Endothelial cell of umbilical vein (primary cell): Measurements from ENCODE around the gene VPS37C. TPM values are rescaled to one million over a fixed set of nuclear protein-coding genes. Genes with fewer than 3 reads are reported as not detected.

Source experiments
- BruUV-seq: library from RNA; stranded (reverse); fragments of 400-500 nt; replicated peaks from 2 replicates; lab custom pipeline; 2021; lab: Mats Ljungman, UMichigan
- CTCF ChIA-PET: fragments of 300-600, 350-600 bp; sonication (Branson Sonifier 250); formaldehyde crosslinking; loops from one replicate; lab custom pipeline; 2021; ENCODE audit warnings: antibody characterized with exemption, inconsistent platforms; lab: Charles Lee
- POLR2A ChIA-PET: fragments of 300-600, 350-600 bp; sonication (Branson Sonifier 250); formaldehyde crosslinking; loops from one replicate; lab custom pipeline; 2021; ENCODE audit warnings: antibody characterized with exemption, inconsistent platforms; lab: Charles Lee
- DNase-seq: peaks from one replicate; pipeline ENCODE4 v3.0.0-alpha.2; 2011; ENCODE audit warnings: low read depth, low spot score
- FAIRE-seq: peaks from 2 replicates; lab custom pipeline; 2011; peaks lifted over from hg19 to GRCh38; lab: Jason Lieb, UNC
- H2AFZ ChIP-seq: 2 replicates; pipeline ENCODE4 v1.6.0; 2012; ENCODE audit warnings: low read depth, low read length, control low read depth, inconsistent platforms
- H3K27ac ChIP-seq: 2 replicates; pipeline ENCODE4 v1.5.1; 2011; ENCODE audit warnings: low read depth, mild to moderate bottlenecking, control low read depth, low read length, moderate library complexity; ENCODE audit not compliant: insufficient read depth
- H3K27me3 ChIP-seq, 2 experiments: 2 replicates each; pipeline versions ENCODE4 v1.6.0 to v1.6.1; 2011; ENCODE audit warnings: low read length in 2 of 2, mixed read lengths in 1 of 2; ENCODE audit not compliant: control insufficient read depth in 2 of 2, insufficient read depth in 2 of 2
- H3K36me3 ChIP-seq, 2 experiments: 2 replicates in 1 of 2; 3 replicates in 1 of 2; pipeline ENCODE4 v1.5.1; 2011; ENCODE audit warnings: low read length in 2 of 2, mild to moderate bottlenecking in 1 of 2, moderate library complexity in 1 of 2; ENCODE audit not compliant: control insufficient read depth in 2 of 2, insufficient read depth in 2 of 2; ENCODE audit errors: extremely low read depth in 1 of 2
- H3K4me1 ChIP-seq: 3 replicates; pipeline ENCODE4 v1.5.1; 2011; ENCODE audit warnings: mild to moderate bottlenecking, low read length; ENCODE audit not compliant: control insufficient read depth, insufficient read depth; ENCODE audit errors: extremely low read depth
- H3K4me2 ChIP-seq: 2 replicates; pipeline ENCODE4 v1.6.1; 2011; ENCODE audit warnings: low read length, control low read depth, mixed read lengths; ENCODE audit not compliant: insufficient read depth
- H3K4me3 ChIP-seq, 3 experiments: fragments of 200-600 bp in 1 of 3; sonication (generic), shearing (Covaris generic) in 1 of 3; replicated peaks in 1 of 3; 2 replicates each; pipeline ENCODE4 v1.5.1; 2011 to 2016; ENCODE audit warnings: control low read depth in 3 of 3, low read length in 3 of 3, mild to moderate bottlenecking in 2 of 3, inconsistent platforms in 1 of 3, low read depth in 1 of 3, moderate library complexity in 1 of 3; ENCODE audit not compliant: insufficient read depth in 1 of 3
- H3K79me2 ChIP-seq: 2 replicates; pipeline ENCODE4 v1.6.0; 2012; ENCODE audit warnings: low read length, inconsistent platforms; ENCODE audit not compliant: control insufficient read depth, insufficient read depth
- H3K9ac ChIP-seq: replicated peaks from 2 replicates; pipeline ENCODE3; 2011; ENCODE audit warnings: low read length, control low read depth; ENCODE audit not compliant: insufficient read depth; ENCODE audit errors: extremely low read depth
- H3K9me1 ChIP-seq: replicated peaks from 3 replicates; pipeline ENCODE4 v1.6.0; 2011; ENCODE audit warnings: mild to moderate bottlenecking, low read length; ENCODE audit not compliant: control insufficient read depth, insufficient read depth; ENCODE audit errors: extremely low read depth
- H3K9me3 ChIP-seq: replicated peaks from 2 replicates; pipeline ENCODE4 v1.5.1; 2012; ENCODE audit warnings: low read length, inconsistent platforms; ENCODE audit not compliant: control insufficient read depth, insufficient read depth
- H4K20me1 ChIP-seq: replicated peaks from 2 replicates; pipeline ENCODE3; 2011; ENCODE audit warnings: mild to moderate bottlenecking, low read length; ENCODE audit not compliant: control insufficient read depth, insufficient read depth; ENCODE audit errors: extremely low read depth
- CTCF ChIP-seq, 2 donors: IDR thresholded peaks; 1 replicate in 1 of 2; 2 replicates in 1 of 2; pipeline ENCODE4 v1.5.1; 2011; ENCODE audit warnings: low read length in 2 of 2, mild to moderate bottlenecking in 2 of 2, moderate library complexity in 2 of 2, control low read depth in 1 of 2, inconsistent platforms in 1 of 2, low read depth in 1 of 2; ENCODE audit not compliant: insufficient read depth in 1 of 2; ENCODE audit errors: extremely low read depth in 1 of 2
- EZH2 ChIP-seq: IDR thresholded peaks from 2 replicates; pipeline ENCODE4 v1.6.1; 2012; ENCODE audit warnings: borderline replicate concordance, low read depth, mild to moderate bottlenecking, moderate library complexity, low read length, inconsistent platforms; ENCODE audit not compliant: severe bottlenecking
- FOS ChIP-seq: IDR thresholded peaks from 2 replicates; pipeline ENCODE4 v1.6.1; 2011; ENCODE audit warnings: mild to moderate bottlenecking, low read length, moderate library complexity, borderline replicate concordance; ENCODE audit not compliant: insufficient read depth
- GATA2 ChIP-seq: IDR thresholded peaks from 2 replicates; pipeline ENCODE4 v1.7.0; 2011; ENCODE audit warnings: low read depth, mild to moderate bottlenecking, moderate library complexity, mixed read lengths, low read length; ENCODE audit not compliant: insufficient read length, insufficient read depth
- JUN ChIP-seq: IDR thresholded peaks from 2 replicates; pipeline ENCODE4 v1.6.1; 2011; ENCODE audit warnings: borderline replicate concordance, low read depth; ENCODE audit not compliant: insufficient read length, insufficient read depth
- MAX ChIP-seq: IDR thresholded peaks from 2 replicates; pipeline ENCODE4 v1.6.1; 2011; ENCODE audit not compliant: insufficient read depth, insufficient read length
- MYC ChIP-seq: IDR thresholded peaks from one replicate; pipeline ENCODE4 v1.6.1; 2011; ENCODE audit warnings: mild to moderate bottlenecking, low read depth, low read length
- POLR2A ChIP-seq: IDR thresholded peaks from 2 replicates; pipeline ENCODE4 v1.6.1; 2012; ENCODE audit warnings: low read depth, mild to moderate bottlenecking, control low read depth, low read length
- POLR2AphosphoS5 ChIP-seq: IDR thresholded peaks from 2 replicates; pipeline ENCODE4 v1.6.1; 2012; ENCODE audit warnings: low read depth, mild to moderate bottlenecking, control low read depth, low read length, moderate library complexity; ENCODE audit not compliant: insufficient read depth
- dilution Hi-C: fragments of 300-500 bp; cut with MboI; formaldehyde crosslinking; loops from one replicate; pipeline ENCODE4 v1.15.0; 2019; ENCODE audit warnings: low sequenced_read_pairs; ENCODE audit not compliant: extremely low pct_ligation_motif_present
- intact Hi-C: fragments of 100-400 bp; cut with micrococcal nuclease; formaldehyde crosslinking; loops from one replicate; pipeline ENCODE4 v1.10.0; 2022
- polyA plus RNA-seq, 4 experiments: library from polyadenylated mRNA; depleted of rRNA in 3 of 4; stranded (reverse) in 3 of 4; unstranded in 1 of 4; fragments of >200 nt; gene quantifications; 2 replicates each; pipeline versions ENCODE4 v1.2.1 to v1.2.3, GENCODE V29; 2011 to 2012; ENCODE audit warnings: missing spikeins in 1 of 4
- total RNA-seq: library from RNA; stranded (reverse); gene quantifications from 2 replicates; pipeline ENCODE4 v1.2.3, GENCODE V29; 2021

The VPS37C gene
- total and polyA plus RNA-seq, 2 donors (not counting 3 experiments of a cell fraction or from before 2014, with no cell fraction given), result 17.7 to 23.4 TPM

- no peak for DNase-seq
- TF ChIP-seq JUN (no peak), POLR2A (no peak), FOS (no peak), EZH2 (no peak), MYC (no peak), MAX (no peak), CTCF (IDR thresholded peaks at IDR 0.05; ENCODE audit: extremely low read depth in 1 of 2, insufficient read depth in 1 of 2, low read depth in 1 of 2, low read length in 2 of 2) (no peak), GATA2 (no peak), POLR2AphosphoS5 (no peak)
- dilution Hi-C loops (no loop called here), intact Hi-C loops (no loop called here)
- H3K36me3 ChIP-seq, result no peaks in the 10 kb centered on the region
- no peak overlapping the region for H3K9ac ChIP-seq
- no peaks in the 10 kb centered on the region for H3K4me1 ChIP-seq
- no peak overlapping the region for H3K4me2 ChIP-seq
- no peak overlapping the region for H2AFZ ChIP-seq
- no TSS peak for BruUV-seq
- no peaks in the 10 kb centered on the region for H3K9me1 ChIP-seq
- no peaks in the 10 kb centered on the region for H3K9me3 ChIP-seq
- FAIRE-seq, result no peak
- H3K27ac ChIP-seq, result no peak overlapping the region
- CTCF ChIA-PET, result no interaction called here
- H3K4me3 ChIP-seq, result no peak overlapping the region
- H3K27me3 ChIP-seq, result no peaks in the 10 kb centered on the region
- POLR2A ChIA-PET, result no interaction called here
- no peaks in the 10 kb centered on the region for H4K20me1 ChIP-seq
- H3K79me2 ChIP-seq, result no peaks in the 10 kb centered on the region
Measured at GRCh38 chr11:61103851-61104423, 57.3 kb downstream of the VPS37C start.
